ENCODE data around the gene TULP3.
A peak's percentile ranks its signal among the peaks of the same experiment; 100 is the strongest.
"Not testable (repeated sequence)": the region's sequence is repeated elsewhere in the genome, so short reads cannot be mapped to it uniquely, and the experiment has no call there.

Gene TULP3, protein sequence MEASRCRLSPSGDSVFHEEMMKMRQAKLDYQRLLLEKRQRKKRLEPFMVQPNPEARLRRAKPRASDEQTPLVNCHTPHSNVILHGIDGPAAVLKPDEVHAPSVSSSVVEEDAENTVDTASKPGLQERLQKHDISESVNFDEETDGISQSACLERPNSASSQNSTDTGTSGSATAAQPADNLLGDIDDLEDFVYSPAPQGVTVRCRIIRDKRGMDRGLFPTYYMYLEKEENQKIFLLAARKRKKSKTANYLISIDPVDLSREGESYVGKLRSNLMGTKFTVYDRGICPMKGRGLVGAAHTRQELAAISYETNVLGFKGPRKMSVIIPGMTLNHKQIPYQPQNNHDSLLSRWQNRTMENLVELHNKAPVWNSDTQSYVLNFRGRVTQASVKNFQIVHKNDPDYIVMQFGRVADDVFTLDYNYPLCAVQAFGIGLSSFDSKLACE

DNA sequence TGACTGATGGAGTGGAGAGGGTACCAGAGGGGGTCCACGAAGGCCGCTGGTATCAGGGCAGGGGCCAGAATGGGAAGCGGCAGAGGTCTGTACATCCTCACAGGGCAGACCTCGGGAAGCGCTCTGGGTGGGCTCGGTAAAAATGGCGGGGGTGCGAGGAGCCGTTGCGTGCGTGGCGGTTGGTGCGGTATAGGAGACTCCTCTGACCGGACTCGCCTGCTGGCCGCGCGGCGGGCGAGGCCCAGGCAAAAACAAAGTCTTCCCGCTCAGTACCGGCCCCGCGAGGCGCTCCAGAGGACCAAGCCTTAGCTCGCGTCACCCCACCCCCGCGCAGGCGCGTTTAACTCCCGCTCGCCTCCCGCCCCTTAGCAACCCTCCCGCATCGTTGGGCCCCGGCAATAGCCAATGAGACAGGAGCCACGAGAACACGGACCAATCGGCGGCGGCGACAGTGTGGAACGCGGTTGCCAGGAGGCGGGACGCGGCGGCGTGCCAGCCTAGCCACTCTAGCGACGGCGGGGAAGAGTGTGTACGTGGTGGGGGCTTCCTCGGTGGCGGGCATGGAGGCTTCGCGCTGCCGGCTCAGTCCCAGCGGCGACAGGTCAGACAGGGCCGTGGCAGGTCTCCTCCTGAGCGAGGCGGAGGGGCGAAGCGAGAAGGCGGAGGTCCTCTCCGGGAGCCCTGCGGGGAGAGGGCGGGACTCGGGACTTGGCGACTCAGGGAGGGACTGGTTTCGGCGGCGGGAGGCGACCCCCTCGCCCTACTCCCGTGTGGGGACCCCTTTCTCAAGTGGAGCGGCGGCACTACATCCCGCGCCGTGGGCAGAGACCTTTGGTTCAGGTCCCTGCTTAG lies at the start of gene TULP3:
TSS of gene TULP3 (plus strand) at position 504 of the 852 bp plus-strand sequence. CDS start at position 561, 57 bp downstream.
- DNase-seq: peak; percentile 93 to 98

DNA sequence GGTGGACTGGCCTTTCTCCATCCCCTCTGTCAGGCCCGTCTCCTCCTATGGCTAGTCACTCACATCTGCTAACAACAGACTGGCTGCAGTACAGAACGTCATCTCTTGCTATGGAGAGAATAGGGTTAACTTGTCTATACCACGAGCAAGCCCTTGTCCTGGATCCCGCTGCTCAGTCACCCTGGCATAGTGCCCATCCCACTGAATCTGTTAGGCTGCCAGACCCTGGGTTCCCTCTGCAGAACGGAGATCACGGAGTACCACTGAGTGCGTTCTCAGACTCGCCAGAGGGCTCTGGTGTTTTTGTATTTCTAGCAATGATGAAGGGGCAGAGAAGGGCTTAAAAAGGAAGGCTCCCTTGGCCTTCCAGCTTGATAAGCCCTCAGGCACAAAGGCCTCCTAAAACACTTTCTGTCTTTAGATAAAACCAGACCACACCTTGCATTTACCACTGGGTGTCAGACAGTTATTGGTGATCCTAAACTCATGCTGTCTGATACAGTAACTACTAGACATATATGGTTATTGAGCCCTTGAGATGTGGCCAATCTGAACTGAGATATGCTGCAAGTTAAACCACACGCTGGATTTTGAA lies 49.5 kb upstream of the TULP3 start:
- no peak for DNase-seq

DNA sequence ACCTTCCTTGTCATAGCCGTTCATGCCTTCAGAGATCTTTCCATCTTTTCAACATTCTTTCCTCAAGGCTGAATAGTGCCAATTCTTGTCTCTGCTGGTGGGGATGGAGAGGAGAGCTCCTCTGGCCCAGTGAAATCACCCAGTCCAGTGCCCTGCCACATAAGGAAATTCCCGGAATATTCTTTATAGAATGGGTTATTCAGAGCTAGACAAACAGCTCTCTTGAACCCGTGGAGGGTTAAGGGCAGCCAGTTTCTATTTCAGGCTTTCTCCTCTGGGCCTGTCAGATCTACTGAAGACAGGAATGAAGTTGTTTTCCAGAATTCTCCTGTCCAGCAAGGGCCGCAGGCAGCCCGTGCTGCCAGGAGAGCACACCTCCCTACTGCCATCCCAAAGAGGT lies 47.7 kb upstream of the TULP3 start:
- DNase-seq: no peak

DNA sequence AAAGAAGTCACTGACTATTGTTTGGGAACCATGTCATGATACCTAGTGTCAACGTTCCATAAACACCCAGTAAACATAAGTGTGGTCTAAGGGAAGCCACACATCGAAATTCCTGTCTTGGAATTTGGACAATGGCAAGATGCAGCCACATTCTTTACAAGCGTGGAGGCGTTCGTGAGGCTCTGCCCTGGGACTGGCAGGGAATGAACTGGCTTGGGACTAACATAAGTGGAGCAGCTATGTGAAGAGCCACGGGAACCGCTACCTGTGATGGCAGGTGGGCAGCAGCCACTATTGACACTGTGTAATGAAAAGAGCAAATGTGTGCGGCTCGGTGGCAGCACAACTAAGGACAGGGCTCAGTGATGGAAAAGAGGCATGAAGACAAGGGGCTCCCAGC lies 45.9 kb upstream of the TULP3 start:
- DNase-seq: no peak

DNA sequence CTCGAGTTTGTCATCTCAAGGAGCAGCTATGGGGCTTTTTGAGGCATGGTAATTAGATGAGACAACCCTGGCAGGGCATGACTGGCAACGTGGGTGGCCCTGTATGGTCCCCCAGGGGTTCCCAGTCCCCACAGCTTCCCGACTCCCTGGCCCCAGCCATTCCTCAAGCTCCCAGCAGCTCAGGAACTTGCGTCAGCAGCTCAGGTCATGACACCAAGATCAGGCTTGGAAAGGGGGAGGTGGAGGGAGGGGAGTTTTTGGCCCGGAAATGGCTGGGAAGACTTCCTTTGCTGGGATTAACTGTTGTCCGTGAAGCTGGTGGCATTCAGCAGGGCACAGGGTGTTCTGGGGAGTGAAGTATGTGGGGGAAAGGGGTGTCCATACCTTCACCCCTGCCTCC lies 45.4 kb upstream of the TULP3 start:
- peak in 1 of 2 donors; percentile 4 for DNase-seq

DNA sequence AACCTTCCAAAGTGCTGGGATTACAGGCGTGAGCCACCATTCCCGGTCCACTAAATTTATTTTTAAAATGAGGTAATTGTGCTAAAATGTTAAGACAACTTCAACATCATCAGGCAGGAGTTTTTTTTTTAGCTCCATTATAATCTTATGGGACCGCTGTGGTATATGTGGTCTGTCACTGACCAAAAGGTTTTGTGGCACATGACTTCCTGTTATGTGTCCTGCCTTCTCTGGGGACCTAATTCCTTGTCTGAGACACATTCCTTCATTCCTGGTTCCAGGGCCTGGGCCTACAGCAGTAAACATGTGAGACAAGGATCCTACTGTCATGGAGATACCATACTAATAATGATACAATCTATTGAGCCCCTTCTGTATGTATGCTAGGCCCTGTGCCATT lies 38.8 kb upstream of the TULP3 start:
- DNase-seq: no peak

DNA sequence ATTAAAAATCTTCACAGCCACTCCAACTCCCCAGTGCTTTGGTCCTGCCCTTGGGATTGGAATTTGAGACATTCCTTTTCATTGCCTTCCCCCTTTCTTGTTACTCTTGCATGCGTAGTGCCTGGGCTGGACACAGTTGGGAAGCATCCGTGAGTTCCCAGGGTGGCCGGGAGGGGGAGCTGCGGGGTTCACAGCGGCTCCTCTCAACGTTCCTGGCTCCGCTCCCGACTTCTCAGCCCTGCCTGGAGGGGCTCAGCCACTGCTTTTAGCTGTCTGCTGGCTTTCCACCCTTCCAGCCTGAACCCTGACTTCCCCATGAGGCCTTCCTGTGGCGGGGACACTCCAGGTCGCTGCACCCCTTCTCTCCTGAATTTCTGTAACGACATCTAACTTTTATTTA lies 37.1 kb upstream of the TULP3 start:
- DNase-seq: peak; percentile 10 to 65

DNA sequence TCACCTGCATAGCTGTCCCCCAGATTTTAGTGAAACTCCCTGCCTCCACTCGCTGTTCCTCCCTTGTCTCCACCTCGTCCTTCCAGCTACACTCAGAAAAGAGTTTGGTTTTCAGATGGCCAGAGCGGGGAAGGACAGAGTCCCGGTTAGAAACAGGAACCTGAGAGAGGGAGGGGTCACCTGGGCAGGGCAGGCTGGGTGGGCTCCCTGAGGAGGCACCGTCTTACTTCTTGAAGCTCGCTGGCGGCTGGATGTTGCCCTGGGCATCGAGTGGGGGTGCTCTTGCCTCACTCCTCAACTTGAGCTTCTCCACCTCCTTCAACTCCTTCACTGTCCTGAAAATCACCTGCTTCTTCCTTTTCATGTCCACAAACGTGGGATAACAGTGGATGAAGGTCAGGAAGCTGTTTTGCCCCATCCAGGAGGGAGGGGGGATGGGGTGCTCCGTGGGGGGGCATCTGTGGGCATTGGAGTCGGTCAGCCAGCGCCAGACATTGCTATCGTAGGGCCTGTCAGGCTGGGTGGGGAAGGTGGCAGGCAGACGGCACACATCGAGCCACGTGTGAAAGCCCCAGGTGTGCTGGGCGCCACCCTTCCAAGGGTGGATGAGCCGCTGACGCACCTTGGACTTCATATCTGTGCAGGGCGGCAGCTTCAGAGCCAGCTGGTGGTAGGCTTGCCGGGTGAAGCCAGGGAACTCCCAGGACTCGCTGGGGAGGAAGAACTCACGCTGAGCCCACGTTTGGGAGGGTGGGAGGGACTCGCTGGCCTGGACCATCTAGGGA lies 35.8 kb upstream of the TULP3 start:
- DNase-seq: no peak

DNA sequence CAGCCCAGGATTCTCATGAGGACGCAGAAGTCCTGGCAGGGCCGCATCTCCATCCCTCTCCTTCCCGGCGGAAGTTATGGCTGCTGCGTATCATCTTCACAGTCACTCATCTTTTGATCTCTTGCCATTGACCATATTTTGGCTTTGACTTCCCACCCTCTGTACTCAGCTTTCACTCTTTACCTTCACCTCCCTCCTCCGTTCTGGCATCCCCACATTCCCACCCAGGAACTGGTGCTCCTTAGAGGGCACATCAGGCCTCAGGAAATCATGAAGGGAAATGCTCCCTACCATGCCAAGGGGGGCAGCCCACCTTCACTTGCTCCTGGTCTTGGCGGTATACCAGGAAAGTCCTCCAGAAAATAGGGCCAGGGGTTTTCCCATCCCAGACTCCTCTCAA lies 35.1 kb upstream of the TULP3 start:
- no peak for DNase-seq

DNA sequence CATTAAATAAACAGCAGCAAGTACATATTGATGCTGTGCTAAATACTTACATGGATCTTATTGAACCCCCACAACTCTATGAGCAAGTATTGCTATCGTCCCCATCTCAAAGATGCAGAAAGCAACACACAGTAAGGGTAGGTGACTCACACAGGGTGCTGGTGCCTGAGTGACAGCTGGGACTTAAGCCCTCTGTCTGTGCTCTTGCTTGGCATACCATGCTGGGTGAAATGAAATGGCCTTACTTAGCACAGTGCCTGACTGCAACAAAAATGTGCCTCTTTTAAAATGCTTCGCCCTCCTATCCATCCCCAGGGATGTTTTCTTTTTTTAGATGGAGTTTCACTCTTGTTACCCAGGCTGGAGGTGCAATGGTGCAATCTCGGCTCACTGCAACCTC lies 34.6 kb upstream of the TULP3 start:
- no peak for DNase-seq

DNA sequence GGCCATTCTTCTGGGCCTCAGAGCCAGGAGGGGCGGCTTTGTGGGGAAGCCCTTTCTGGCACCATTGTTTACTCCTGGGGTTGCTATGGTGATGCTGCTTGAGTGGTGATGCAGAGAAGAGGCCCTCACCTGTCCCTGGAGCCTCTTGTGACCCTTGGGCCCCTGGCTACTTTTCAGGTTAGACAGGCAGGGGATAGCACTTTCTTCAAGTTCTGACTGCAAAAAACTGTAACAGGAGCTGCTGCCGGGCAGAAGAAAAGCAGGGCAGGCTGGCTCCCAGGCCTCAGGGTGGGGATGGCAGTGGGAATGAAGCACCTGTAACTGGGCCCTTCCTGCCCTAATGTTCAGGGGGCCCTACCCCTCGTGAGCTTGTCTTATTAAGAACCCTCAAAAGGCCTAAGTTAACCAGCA lies 33.7 kb upstream of the TULP3 start, which contains the start of gene TEX52:
TSS of gene TEX52 (minus strand) at position 19 of the 411 bp plus-strand sequence. CDS start at position 6, 13 bp downstream.
- DNase-seq: no peak

DNA sequence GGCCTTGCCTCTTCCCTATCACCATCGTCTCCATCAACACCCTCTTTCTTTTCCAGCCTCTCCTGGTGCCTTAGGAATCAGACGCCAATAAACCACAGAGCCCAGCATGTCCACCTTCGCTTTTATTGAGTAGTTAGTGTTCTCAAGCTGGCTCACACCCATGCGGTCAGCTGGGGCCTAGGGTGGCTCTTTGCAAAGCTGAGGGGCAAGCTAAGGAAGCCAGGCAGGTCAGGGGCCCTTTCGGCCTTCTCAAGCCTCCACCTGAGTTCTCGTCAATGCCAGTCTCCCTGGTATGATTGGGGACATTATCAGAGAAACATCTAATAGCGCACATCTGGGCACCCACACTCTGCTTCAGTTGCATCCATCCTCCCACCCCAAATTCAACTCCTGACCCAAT lies 33.1 kb upstream of the TULP3 start:
- no peak for DNase-seq

DNA sequence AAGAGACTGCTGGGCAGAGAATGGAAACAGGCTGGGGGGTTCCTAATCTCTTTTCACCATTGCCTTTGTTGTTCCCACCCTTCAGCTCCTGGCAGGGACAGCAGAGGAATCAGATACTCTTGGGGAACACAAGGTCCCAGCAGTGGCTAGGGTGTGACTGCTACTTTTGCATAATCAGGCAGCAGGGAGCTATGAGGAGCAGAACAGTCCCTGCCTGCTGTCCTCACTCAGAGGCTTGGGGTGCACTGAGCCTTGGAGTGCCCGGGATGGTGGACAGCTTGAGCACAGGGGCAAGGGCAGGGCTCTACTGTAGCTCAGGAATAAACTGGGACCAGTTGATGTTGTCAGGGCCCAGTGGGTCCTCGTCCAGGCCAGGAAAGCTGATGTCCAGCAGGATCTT lies 32.4 kb upstream of the TULP3 start:
- DNase-seq: no peak

DNA sequence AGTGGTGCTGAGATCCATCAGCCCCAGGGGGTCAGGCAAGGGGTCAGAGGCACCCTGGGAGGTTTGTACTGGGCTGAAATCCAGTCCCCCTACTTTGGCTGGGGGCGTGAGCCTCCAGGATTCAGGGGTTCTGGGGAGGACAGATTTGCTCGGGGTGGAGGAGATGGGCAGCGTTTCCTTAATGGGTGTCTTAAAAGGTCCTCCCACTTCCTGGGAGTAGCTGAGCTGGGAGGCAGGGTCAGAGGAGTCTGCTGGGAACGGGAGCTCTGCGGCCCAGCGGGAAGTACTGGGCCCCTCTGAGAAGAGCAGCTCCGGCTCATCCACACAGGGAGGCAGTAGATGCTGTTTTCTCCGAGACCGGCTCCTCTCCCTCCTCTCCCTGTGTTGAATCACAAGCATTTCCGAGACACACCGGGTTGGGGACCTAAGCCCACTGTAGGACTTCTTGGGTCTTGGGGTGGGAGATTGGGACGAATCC lies 31.7 kb upstream of the TULP3 start:
- DNase-seq: no peak

DNA sequence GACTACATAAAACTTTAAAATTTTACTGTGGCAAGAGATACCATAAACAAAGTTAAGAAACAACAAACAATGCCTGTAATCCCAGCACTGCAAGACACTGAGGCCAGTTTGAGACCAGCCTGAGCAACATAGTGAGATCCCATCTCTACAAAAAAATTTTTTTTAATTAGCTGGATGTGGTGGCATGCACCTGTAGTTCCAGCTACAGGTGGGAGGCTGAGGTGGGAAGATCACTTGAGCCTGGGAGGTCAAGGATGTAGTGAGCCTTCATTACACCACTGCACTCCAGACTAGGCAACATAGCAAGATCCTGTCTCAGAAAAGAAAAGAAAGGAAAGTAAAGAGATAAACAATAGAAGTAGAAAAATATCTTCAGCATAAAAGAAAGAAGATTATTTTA lies 30.5 kb upstream of the TULP3 start:
- no peak for DNase-seq

DNA sequence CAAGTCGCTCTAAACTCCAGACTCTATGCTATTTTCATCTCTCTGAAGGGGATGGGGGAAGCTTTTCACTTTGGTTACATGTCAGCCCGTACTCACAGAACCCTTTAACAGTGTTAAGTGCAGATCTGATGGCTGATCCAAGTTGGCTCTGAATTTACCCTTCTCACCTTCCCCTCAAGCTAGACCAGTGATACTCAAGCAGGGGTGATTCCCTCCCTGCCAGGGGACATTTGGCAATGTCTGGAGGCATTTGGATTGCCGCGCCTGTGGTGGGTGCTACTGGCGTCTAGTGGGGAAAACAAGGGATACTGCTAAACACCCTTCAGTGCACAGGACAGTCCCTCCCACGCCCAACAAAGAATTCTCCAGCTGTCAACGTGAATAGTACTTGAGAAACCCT lies 27.8 kb upstream of the TULP3 start:
- no peak for DNase-seq

DNA sequence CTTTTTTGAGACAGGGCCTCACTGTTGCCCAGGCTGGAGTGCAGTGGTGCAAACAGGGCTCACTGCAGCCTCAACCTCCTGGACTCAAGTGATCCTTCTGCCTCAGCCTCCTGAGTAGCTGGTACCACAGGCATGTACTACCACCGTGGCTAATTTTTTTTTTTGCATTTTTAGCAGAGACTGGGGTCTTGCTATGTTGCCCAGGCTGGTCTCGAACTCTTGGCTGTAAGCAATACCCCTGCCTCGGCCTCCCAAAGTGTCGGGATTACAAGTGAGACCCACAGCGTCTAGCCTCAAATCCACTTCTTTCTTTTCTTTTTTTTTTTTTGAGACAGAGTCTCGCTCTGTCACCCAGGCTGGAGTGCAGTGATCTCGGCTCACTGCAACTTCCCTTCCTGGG lies 27.3 kb upstream of the TULP3 start:
- DNase-seq: not testable (repeated sequence)

DNA sequence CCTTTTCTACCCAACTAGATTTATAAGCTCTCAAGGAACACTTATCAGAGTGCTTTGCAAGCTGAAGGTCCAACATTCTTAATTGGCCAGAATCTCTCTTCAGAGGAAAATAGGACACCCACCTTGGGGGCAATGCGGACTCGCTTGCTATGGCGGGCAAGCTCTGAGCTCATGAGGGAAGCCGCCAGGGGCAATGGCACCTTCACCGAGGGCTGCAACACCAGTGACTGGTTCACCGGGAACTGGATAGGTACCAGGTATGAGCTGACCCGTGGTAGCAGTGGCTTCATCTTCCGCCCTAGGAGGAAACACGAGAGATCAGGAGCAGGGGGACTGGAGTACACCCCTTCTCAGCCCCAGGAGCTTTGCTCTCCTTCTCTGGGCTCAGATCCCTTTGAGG lies 26.5 kb upstream of the TULP3 start:
- DNase-seq: no peak

DNA sequence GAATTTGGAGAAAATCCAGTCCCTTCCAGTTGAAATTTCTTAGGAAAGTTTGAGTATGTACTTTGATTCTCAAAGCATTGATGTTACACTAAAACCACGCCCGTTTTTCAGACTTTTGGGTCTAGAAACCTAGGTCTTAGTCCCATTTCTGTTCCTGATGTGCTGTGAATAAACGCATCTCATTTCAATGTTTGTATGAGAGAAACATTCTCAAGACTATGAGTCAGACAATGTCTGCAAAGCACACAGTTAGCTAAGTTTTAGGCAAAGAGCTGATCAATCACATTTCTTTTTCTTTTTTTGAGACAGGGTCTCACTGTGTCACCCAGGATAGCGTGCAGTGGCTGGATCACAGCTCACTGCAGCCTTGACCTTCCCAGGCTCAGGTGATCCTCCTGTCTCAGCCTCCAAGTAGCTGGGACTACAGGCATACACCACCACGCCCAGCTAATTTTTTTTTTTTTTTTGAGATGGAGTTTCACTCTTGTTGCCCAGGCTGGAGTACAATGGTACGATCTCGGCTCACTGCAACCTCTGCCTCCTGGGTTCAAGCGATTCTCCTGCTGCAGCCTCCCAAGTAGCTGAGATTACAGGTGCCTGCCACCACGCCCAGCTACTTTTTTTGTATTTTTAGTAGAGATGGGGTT lies 21.6 kb upstream of the TULP3 start:
- not testable (repeated sequence) for DNase-seq

DNA sequence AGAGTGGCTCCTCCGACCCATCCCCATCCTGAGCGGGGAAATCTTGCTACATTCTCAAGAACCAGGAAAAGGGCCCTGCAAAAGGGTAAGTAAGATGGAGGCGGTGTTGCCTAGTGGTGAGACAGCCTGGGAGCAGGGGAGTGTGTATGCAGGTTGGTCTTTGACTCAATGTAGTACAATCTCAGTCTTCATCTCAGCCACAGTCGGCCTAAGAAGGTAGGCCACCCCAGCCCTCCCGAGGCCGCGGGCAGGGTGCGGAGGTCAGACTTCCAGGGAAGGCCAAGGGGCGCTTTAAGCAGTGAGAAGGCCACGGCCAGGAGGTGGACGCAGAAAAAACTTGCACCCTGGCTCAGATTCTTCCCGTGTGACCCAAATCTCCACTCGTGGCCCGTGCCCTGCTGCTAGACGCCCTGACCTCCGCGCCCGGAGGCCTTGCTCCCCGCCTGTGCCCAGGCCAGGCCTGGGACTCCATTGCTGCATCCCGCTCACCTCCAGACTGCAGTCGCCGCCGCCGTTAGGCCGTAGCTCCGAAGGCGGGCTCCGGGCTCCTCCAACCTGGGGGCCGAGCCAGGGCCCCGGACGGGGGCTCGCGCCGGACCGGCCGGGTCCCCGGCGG lies 14.2 kb upstream of the TULP3 start:
- DNase-seq: peak in 1 of 2 donors; percentile 11

Measured in inflammatory macrophage treated with lipopolysaccharide for 1 hour (primary cell).